MCF 10A (cell line): Measurements from ENCODE around the gene CNDP2. TPM values are rescaled to one million over a fixed set of nuclear protein-coding genes. Genes with fewer than 3 reads are reported as not detected.

Experiments used
- BruUV-seq: library from RNA; stranded (reverse); fragments of 400-500 nt; replicated peaks from 2 replicates; lab custom pipeline; 2021; lab: Mats Ljungman, UMichigan
- CTCF ChIA-PET: fragments of 300-600 bp; sonication (Branson Sonifier 250); formaldehyde crosslinking; extraction: SDS; loops from one replicate; lab custom pipeline; 2021; ENCODE audit warnings: antibody characterized with exemption, inconsistent platforms; lab: Yijun Ruan, JAX
- POLR2A ChIA-PET: fragments of 300-600, 350-650 bp; sonication (Branson Sonifier 250); formaldehyde crosslinking; extraction: SDS; loops from one replicate; lab custom pipeline; 2020; ENCODE audit warnings: antibody characterized with exemption, inconsistent platforms; lab: Yijun Ruan, JAX
- DNase-seq: peaks from one replicate; pipeline ENCODE4 v3.0.0-alpha.2; 2018; ENCODE audit not compliant: unreplicated experiment
- H3K27ac Mint-ChIP-seq: one replicate; pipeline ENCODE4 v1.8.0; 2022; ENCODE audit warnings: mild to moderate bottlenecking, low read depth, mixed read lengths; ENCODE audit not compliant: unreplicated experiment
- H3K27me3 Mint-ChIP-seq: one replicate; pipeline ENCODE4 v1.8.0; 2022; ENCODE audit warnings: mixed read lengths; ENCODE audit not compliant: insufficient read depth, unreplicated experiment
- H3K36me3 Mint-ChIP-seq: one replicate; pipeline ENCODE4 v1.8.0; 2022; ENCODE audit warnings: mild to moderate bottlenecking, moderate library complexity, mixed read lengths; ENCODE audit not compliant: insufficient read depth, unreplicated experiment
- H3K4me1 Mint-ChIP-seq: one replicate; pipeline ENCODE4 v1.8.0; 2022; ENCODE audit warnings: mixed read lengths; ENCODE audit not compliant: insufficient read depth, unreplicated experiment
- H3K4me3 Mint-ChIP-seq: one replicate; pipeline ENCODE4 v1.8.0; 2022; ENCODE audit warnings: mild to moderate bottlenecking, moderate library complexity, mixed read lengths; ENCODE audit not compliant: unreplicated experiment
- H3K9me3 Mint-ChIP-seq: one replicate; pipeline ENCODE4 v1.8.0; 2022; ENCODE audit warnings: mixed read lengths; ENCODE audit not compliant: unreplicated experiment
- CTCF ChIP-seq: fragments of 200-600 bp; IDR thresholded peaks from one replicate; pipeline ENCODE4 v1.8.0; 2022; ENCODE audit warnings: antibody characterized with exemption, mild to moderate bottlenecking; ENCODE audit not compliant: unreplicated experiment
- intact Hi-C: fragments of 100-400 bp; cut with micrococcal nuclease; formaldehyde crosslinking; loops from 2 replicates; pipeline ENCODE4 v1.14.1; 2022
- total RNA-seq: library from RNA; stranded (reverse); gene quantifications from 2 replicates; pipeline ENCODE4 v1.2.3, GENCODE V29; 2022

CNDP2 gene
- total RNA-seq, 1 experiment from 2014 or later = 194 TPM

- Mint-ChIP-seq H3K4me1 (no peaks in the 10 kb centered on the region), H3K27ac (no peak within 1 kb of the TSS), H3K4me3 (no peak within 1 kb of the TSS), H3K9me3 (no peaks in the 10 kb centered on the region), H3K27me3 (peaks cover 36% of the 10 kb centered on the region), H3K36me3 (no peaks in the 10 kb centered on the region)
- CTCF ChIA-PET = interaction anchor here (1.5 kb wide), 1 partner anchor 95 kb away, joined by 6 read pairs; no protein-coding TSS in a partner anchor
- no TSS peak for BruUV-seq
- DNase-seq = no peak
- TF ChIP-seq CTCF = no peak
- POLR2A ChIA-PET = no interaction called here
- intact Hi-C loops = no loop called here
Measured at GRCh38 chr18:74457043-74457724, 39.0 kb upstream of the CNDP2 start, which contains the start of gene DIPK1C. Gene DIPK1C, minus strand, starts transcription at chr18:74457308. Its CDS starts 49 bp downstream, at chr18:74457259.

- Mint-ChIP-seq H3K9me3 (no peaks in the 10 kb centered on the region), H3K27ac (no peak overlapping the region), H3K4me3 (no peak overlapping the region), H3K27me3 (peaks cover 43% of the 10 kb centered on the region), H3K4me1 (no peaks in the 10 kb centered on the region), H3K36me3 (no peaks in the 10 kb centered on the region)
- no peak for TF ChIP-seq CTCF
- intact Hi-C loops = no loop called here
- BruUV-seq = no TSS peak
- ChIA-PET POLR2A (interaction anchor here (0.6 kb wide), 1 partner anchor 272 kb away, joined by 4 read pairs; no protein-coding TSS in a partner anchor), CTCF (no interaction called here)
- no peak for DNase-seq
Measured at GRCh38 chr18:74457725-74458421, 38.3 kb upstream of the CNDP2 start.

GRCh38 chr18:74459889-74460288 is 36.3 kb upstream of the CNDP2 start:
- no peaks in the 10 kb centered on the region for H3K4me1 Mint-ChIP-seq
- POLR2A ChIA-PET = interaction anchor here (0.6 kb wide), 2 partner anchors 36 to 601 kb away, joined by 3 to 4 read pairs; no protein-coding TSS in a partner anchor
- no peaks in the 10 kb centered on the region for H3K9me3 Mint-ChIP-seq
- intact Hi-C loops = no loop called here
- no peak overlapping the region for H3K4me3 Mint-ChIP-seq
- no peak for DNase-seq
- no TSS peak for BruUV-seq
- H3K27me3 Mint-ChIP-seq = peaks cover 57% of the 10 kb centered on the region
- no peaks in the 10 kb centered on the region for H3K36me3 Mint-ChIP-seq
- TF ChIP-seq CTCF = peak; percentile 14
- CTCF ChIA-PET = no interaction called here
- H3K27ac Mint-ChIP-seq = no peak overlapping the region

- H3K9me3 Mint-ChIP-seq = no peaks in the 10 kb centered on the region
- DNase-seq = no peak
- intact Hi-C loops = no loop called here
- no peak overlapping the region for H3K4me3 Mint-ChIP-seq
- no TSS peak for BruUV-seq
- H3K4me1 Mint-ChIP-seq = no peaks in the 10 kb centered on the region
- no peak overlapping the region for H3K27ac Mint-ChIP-seq
- no peaks in the 10 kb centered on the region for H3K36me3 Mint-ChIP-seq
- ChIA-PET POLR2A (interaction anchor here (0.9 kb wide), 1 partner anchor 81 kb away, joined by 3 read pairs; no protein-coding TSS in a partner anchor), CTCF (interaction anchor here (0.6 to 0.7 kb wide), 2 partner anchors 1451 to 1789 kb away, joined by 3 read pairs; no protein-coding TSS in a partner anchor)
- no peak for TF ChIP-seq CTCF
- H3K27me3 Mint-ChIP-seq = peaks cover 66% of the 10 kb centered on the region
Measured at GRCh38 chr18:74460825-74461224, 35.3 kb upstream of the CNDP2 start.
